H1 (cell line): Measurements from ENCODE around the gene LRRC45. TPM values are rescaled to one million over a fixed set of nuclear protein-coding genes. Genes with fewer than 3 reads are reported as not detected.

Experiments
- CTCF ChIA-PET: fragments of 300-600 bp; sonication (Branson Sonifier 250); formaldehyde crosslinking; loops from one replicate; lab custom pipeline; 2021; ENCODE audit not compliant: partially characterized antibody; lab: Charles Lee
- POLR2A ChIA-PET: fragments of 300-600 bp; sonication (Branson Sonifier 250); formaldehyde crosslinking; loops from one replicate; lab custom pipeline; 2021; ENCODE audit warnings: inconsistent platforms; ENCODE audit not compliant: partially characterized antibody; lab: Charles Lee
- DNase-seq, 2 experiments: peaks; one replicate each; pipeline versions ENCODE4 v3.0.0 to v3.0.0-alpha.2; 2010 to 2022; ENCODE audit warnings: low spot score in 2 of 2, low read depth in 1 of 2, mixed read lengths in 1 of 2
- FAIRE-seq: peaks from 2 replicates; lab custom pipeline; 2011; peaks lifted over from hg19 to GRCh38; lab: Jason Lieb, UNC
- H2AFZ ChIP-seq: 2 replicates; pipeline ENCODE4 v1.8.1; 2012; ENCODE audit warnings: low read length, inconsistent platforms
- H2AK5ac ChIP-seq: 2 replicates; pipeline ENCODE4 v1.6.1; 2013; ENCODE audit warnings: low read depth, low read length
- H2BK120ac ChIP-seq: replicated peaks from 2 replicates; pipeline ENCODE3; 2013; ENCODE audit warnings: low read depth, low read length, inconsistent platforms
- H2BK12ac ChIP-seq: 2 replicates; pipeline ENCODE4 v1.6.1; 2013; ENCODE audit warnings: low read depth, low read length
- H2BK15ac ChIP-seq: 2 replicates; pipeline ENCODE4 v1.6.1; 2013; ENCODE audit warnings: low read length
- H2BK20ac ChIP-seq: 2 replicates; pipeline ENCODE4 v1.6.1; 2013; ENCODE audit warnings: low read length
- H2BK5ac ChIP-seq: 2 replicates; pipeline ENCODE4 v1.6.1; 2013; ENCODE audit warnings: low read depth, low read length
- H3K14ac ChIP-seq: 2 replicates; pipeline ENCODE4 v1.6.1; 2013; ENCODE audit warnings: inconsistent platforms; ENCODE audit not compliant: insufficient read length
- H3K18ac ChIP-seq: 2 replicates; pipeline ENCODE4 v1.6.1; 2013; ENCODE audit warnings: low read length; ENCODE audit errors: extremely low read depth
- H3K23ac ChIP-seq: 2 replicates; pipeline ENCODE4 v1.6.1; 2013; ENCODE audit warnings: inconsistent platforms; ENCODE audit not compliant: insufficient read length
- H3K23me2 ChIP-seq: 2 replicates; pipeline ENCODE4 v1.6.1; 2013; ENCODE audit warnings: low read depth, low read length
- H3K27ac ChIP-seq: 2 replicates; pipeline ENCODE4 v1.6.1; 2011; ENCODE audit warnings: low read depth, low read length, inconsistent platforms
- H3K27me3 ChIP-seq, 4 experiments: replicated peaks in 1 of 4; 1 replicate in 1 of 4; 2 replicates in 3 of 4; pipeline versions ENCODE4 v1.6.1 to v1.8.1; 2011 to 2013; ENCODE audit warnings: low read length in 3 of 4, mild to moderate bottlenecking in 3 of 4, inconsistent platforms in 2 of 4, mixed read lengths in 2 of 4, moderate library complexity in 1 of 4; ENCODE audit not compliant: control insufficient read depth in 3 of 4, insufficient read depth in 3 of 4; ENCODE audit errors: extremely low read depth in 1 of 4
- H3K36me3 ChIP-seq, 4 experiments: 2 replicates each; pipeline versions ENCODE4 v1.6.1 to v1.8.1; 2011 to 2013; ENCODE audit warnings: mild to moderate bottlenecking in 4 of 4, low read length in 3 of 4, moderate library complexity in 2 of 4, control low read depth in 1 of 4, inconsistent platforms in 1 of 4; ENCODE audit not compliant: insufficient read depth in 4 of 4, control insufficient read depth in 2 of 4
- H3K4ac ChIP-seq: replicated peaks from 2 replicates; pipeline ENCODE3; 2013; ENCODE audit warnings: low read length, low read depth, mixed read lengths, inconsistent platforms; ENCODE audit not compliant: insufficient read length
- H3K4me1 ChIP-seq, 4 experiments: replicated peaks in 1 of 4; 1 replicate in 1 of 4; 2 replicates in 3 of 4; pipeline versions ENCODE4 v1.6.1 to v1.8.1; 2011 to 2013; ENCODE audit warnings: low read length in 3 of 4, inconsistent platforms in 2 of 4, mixed read lengths in 1 of 4; ENCODE audit not compliant: insufficient read depth in 4 of 4, control insufficient read depth in 3 of 4
- H3K4me2 ChIP-seq, 2 experiments: 2 replicates each; pipeline versions ENCODE4 v1.6.1 to v1.8.1; 2011 to 2013; ENCODE audit warnings: low read depth in 2 of 2, low read length in 2 of 2, control low read depth in 1 of 2, inconsistent platforms in 1 of 2, mild to moderate bottlenecking in 1 of 2; ENCODE audit not compliant: insufficient read depth in 1 of 2
- H3K4me3 ChIP-seq, 4 experiments: fragments of 200-600, 300-600 bp in 1 of 4; sonication (generic), shearing (Covaris generic), sonication (Bioruptor Twin) in 1 of 4; 2 replicates each; pipeline versions ENCODE4 v1.5.1 to v1.8.1; 2011 to 2016; ENCODE audit warnings: low read length in 4 of 4, low read depth in 3 of 4, control low read depth in 2 of 4, inconsistent platforms in 2 of 4, mild to moderate bottlenecking in 2 of 4, mixed read lengths in 1 of 4, moderate library complexity in 1 of 4; ENCODE audit not compliant: insufficient read depth in 2 of 4; ENCODE audit errors: extremely low read depth in 1 of 4
- H3K56ac ChIP-seq: replicated peaks from 2 replicates; pipeline ENCODE3; 2013; ENCODE audit warnings: low read depth, mild to moderate bottlenecking, mixed read lengths, low read length, inconsistent platforms; ENCODE audit not compliant: insufficient read length
- H3K79me1 ChIP-seq: 2 replicates; pipeline ENCODE4 v1.6.1; 2013; ENCODE audit warnings: low read depth, low read length, control low read depth
- H3K79me2 ChIP-seq, 2 experiments: 2 replicates each; pipeline versions ENCODE4 v1.6.1 to v1.8.1; 2012 to 2013; ENCODE audit warnings: low read length in 2 of 2, mild to moderate bottlenecking in 2 of 2, inconsistent platforms in 1 of 2; ENCODE audit not compliant: insufficient read depth in 2 of 2, control insufficient read depth in 1 of 2
- H3K9ac ChIP-seq, 4 experiments: replicated peaks in 1 of 4; 1 replicate in 1 of 4; 2 replicates in 3 of 4; pipeline versions ENCODE4 v1.6.1 to v1.8.1; 2011 to 2013; ENCODE audit warnings: low read depth in 3 of 4, low read length in 3 of 4, control low read depth in 2 of 4, mild to moderate bottlenecking in 2 of 4, moderate library complexity in 2 of 4, inconsistent platforms in 1 of 4; ENCODE audit errors: extremely low read depth in 1 of 4
- H3K9me3 ChIP-seq, 2 experiments: 2 replicates each; pipeline versions ENCODE4 v1.6.1 to v1.8.1; 2012 to 2013; ENCODE audit warnings: mild to moderate bottlenecking in 2 of 2, moderate library complexity in 2 of 2, control low read depth in 1 of 2, inconsistent platforms in 1 of 2, low read depth in 1 of 2, low read length in 1 of 2, mixed read lengths in 1 of 2; ENCODE audit not compliant: insufficient read depth in 2 of 2
- H4K20me1 ChIP-seq, 2 experiments: replicated peaks in 1 of 2; 2 replicates each; pipeline versions ENCODE3 to v1.8.1; 2011 to 2013; ENCODE audit warnings: inconsistent platforms in 2 of 2, low read length in 2 of 2, mild to moderate bottlenecking in 1 of 2; ENCODE audit not compliant: insufficient read depth in 2 of 2, control insufficient read depth in 1 of 2
- H4K5ac ChIP-seq: 2 replicates; pipeline ENCODE4 v1.6.1; 2013; ENCODE audit warnings: low read length, low read depth, mixed read lengths, inconsistent platforms; ENCODE audit not compliant: insufficient read length
- H4K8ac ChIP-seq: 2 replicates; pipeline ENCODE4 v1.8.0; 2013; ENCODE audit warnings: mild to moderate bottlenecking, moderate library complexity, low read length, inconsistent platforms; ENCODE audit not compliant: insufficient read depth; ENCODE audit errors: extremely low read depth
- H4K91ac ChIP-seq: replicated peaks from 2 replicates; pipeline ENCODE3; 2013; ENCODE audit warnings: low read length, mixed read lengths, inconsistent platforms; ENCODE audit not compliant: insufficient read length
- BACH1 ChIP-seq: IDR thresholded peaks from 2 replicates; pipeline ENCODE4 v1.6.1; 2012; ENCODE audit warnings: low read length, improper control_type of control experiment
- BCL11A ChIP-seq, 2 experiments: IDR thresholded peaks; one replicate each; pipeline ENCODE4 v1.6.1; 2011; ENCODE audit warnings: low read depth in 2 of 2, low read length in 2 of 2, mild to moderate bottlenecking in 2 of 2
- CBX5 ChIP-seq: fragments of 300-800, 300-1000 bp; sonication (generic); IDR thresholded peaks from 2 replicates; pipeline ENCODE4 v1.7.1; 2016; ENCODE audit warnings: antibody characterized with exemption, low read length, low read depth
- HDAC6 ChIP-seq: IDR thresholded peaks from one replicate; pipeline ENCODE4 v1.7.1; 2012; ENCODE audit warnings: low read depth, mild to moderate bottlenecking, inconsistent platforms, low read length, moderate library complexity
- NRF1 ChIP-seq: IDR thresholded peaks from 2 replicates; pipeline ENCODE4 v1.6.1; 2011; ENCODE audit warnings: mild to moderate bottlenecking, low read depth, low read length, improper control_type of control experiment
- POLR2A ChIP-seq, 2 experiments: IDR thresholded peaks; 1 replicate in 1 of 2; 2 replicates in 1 of 2; pipeline ENCODE4 v1.6.1; 2011; ENCODE audit warnings: low read depth in 2 of 2, low read length in 2 of 2, mild to moderate bottlenecking in 2 of 2; ENCODE audit errors: control extremely low read depth in 1 of 2
- POLR2AphosphoS5 ChIP-seq: IDR thresholded peaks from 2 replicates; pipeline ENCODE4 v1.6.1; 2011; ENCODE audit warnings: low read depth, low read length
- SAP30 ChIP-seq: fragments of 300-600 bp; sonication (generic); IDR thresholded peaks from 2 replicates; pipeline ENCODE4 v1.7.1; 2012; ENCODE audit warnings: low read length, moderate library complexity, mild to moderate bottlenecking, inconsistent platforms; ENCODE audit not compliant: insufficient read depth, insufficient replicate concordance
- SIN3A ChIP-seq, 2 experiments: IDR thresholded peaks in 1 of 2; conservative IDR thresholded peaks in 1 of 2; 2 replicates each; pipeline ENCODE4 v1.6.1; 2011 to 2012; ENCODE audit warnings: low read length in 2 of 2, improper control_type of control experiment in 1 of 2, low read depth in 1 of 2, mild to moderate bottlenecking in 1 of 2
- TEAD4 ChIP-seq: IDR thresholded peaks from 2 replicates; pipeline ENCODE4 v1.6.1; 2012; ENCODE audit warnings: low read depth, low read length, inconsistent platforms, mixed read lengths
- WGBS, 2 experiments: shearing (Covaris generic) in 1 of 2; methylation state at CpG; one replicate each; pipeline versions ENCODE4 v1.1.6 to v1.1.7; 2013 to 2015; ENCODE audit warnings: low lambda C conversion rate in 2 of 2, mixed read lengths in 2 of 2, inconsistent platforms in 1 of 2, low coverage in 1 of 2, missing lambda C conversion rate in 1 of 2; ENCODE audit not compliant: insufficient replicate concordance in 2 of 2, insufficient coverage in 1 of 2, insufficient read length in 1 of 2; ENCODE audit errors: extremely low coverage in 1 of 2, missing lambda C conversion rate in 1 of 2; 5-methylcytosine and 5-hydroxymethylcytosine counted together
- polyA plus RNA-seq, 7 experiments: library from polyadenylated mRNA; depleted of rRNA in 3 of 7; stranded (reverse) in 5 of 7; unstranded in 2 of 7; fragments of >200 nt in 5 of 7; fragments of 200-250 nt in 2 of 7; gene quantifications; 1 replicate in 5 of 7; 2 replicates in 1 of 7; 4 replicates in 1 of 7; pipeline versions ENCODE4 v1.2.1 to v1.2.3, GENCODE V29; 2011 to 2013; ENCODE audit warnings: missing spikeins in 2 of 7, mixed read lengths in 2 of 7
- total RNA-seq: library from RNA; stranded (reverse); fragmentation: NEBNext Ultra II Directional; extraction: Animal tissue kit (Norgen Biotek cat#: 25700); gene quantifications from 2 replicates; pipeline ENCODE4 v1.2.1, GENCODE V29; 2021

The LRRC45 gene
- total and polyA plus RNA-seq, 2 of the 8 experiments (the other 6 are each of a cell fraction or from before 2014, with no cell fraction given) = 11.5 to 29.0 TPM

DNA sequence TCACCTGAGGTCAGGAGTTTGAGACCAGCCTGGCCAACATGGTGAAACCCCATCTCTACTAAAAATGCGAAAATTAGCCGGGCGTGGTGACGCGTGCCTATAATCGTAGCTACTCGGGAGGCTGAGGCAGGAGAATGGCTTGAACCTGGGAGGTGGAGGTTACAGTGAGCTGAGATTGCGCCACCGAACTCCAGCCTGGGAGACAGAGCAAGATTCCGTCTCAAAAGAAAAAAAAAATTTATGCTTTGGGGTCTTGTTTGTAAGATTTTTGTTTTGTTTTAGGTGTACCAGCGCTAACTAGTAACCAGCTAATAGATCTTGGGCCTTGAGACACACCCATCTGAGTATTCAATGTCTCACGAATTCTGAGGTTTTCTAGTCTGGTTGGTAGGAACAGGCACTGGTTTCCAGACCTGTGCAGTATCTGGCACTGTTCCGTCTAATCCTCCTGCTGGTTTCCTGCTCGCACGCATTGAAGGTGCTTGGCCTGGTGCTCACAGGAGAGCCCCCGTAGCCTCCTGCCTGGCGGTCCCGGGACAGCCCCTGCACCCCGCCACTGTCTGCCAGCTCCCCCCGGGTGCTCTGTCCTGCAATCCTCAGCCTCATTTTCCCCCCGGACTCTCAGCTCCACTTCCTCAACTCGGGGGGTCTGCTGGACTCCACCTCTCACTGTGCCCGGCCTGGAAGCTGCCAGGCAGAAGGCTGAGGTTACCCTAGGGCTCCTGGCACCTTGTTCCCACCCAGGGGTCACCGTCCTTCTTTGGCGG lies 53.1 kb downstream of the LRRC45 start:
- TF ChIP-seq CBX5 (no peak), POLR2AphosphoS5 (peak; percentile 62), POLR2A (IDR thresholded peaks at IDR 0.05; ENCODE audit: control extremely low read depth in 1 of 2, low read depth in 2 of 2, low read length in 2 of 2) (peak; percentile 2 to 3; a peak in 1 of 3 replicates), SIN3A (conservative IDR thresholded peaks at IDR 0.05 in 1 of 2, IDR thresholded peaks at IDR 0.05 in 1 of 2; ENCODE audit: low read depth in 1 of 2, low read length in 2 of 2) (no peak), SAP30 (no peak), HDAC6 (no peak), BACH1 (no peak), TEAD4 (no peak), BCL11A (IDR thresholded peaks at IDR 0.05; ENCODE audit: low read depth in 2 of 2, low read length in 2 of 2) (no peak), NRF1 (no peak)
- H3K27me3 ChIP-seq = no peaks in the 10 kb centered on the region; a peak in 1 of 7 replicates
- H3K4ac ChIP-seq = no peak overlapping the region
- H4K91ac ChIP-seq = no peak overlapping the region
- H4K8ac ChIP-seq = peak overlapping the region; percentile 57; the same call in 1 of the 2 replicates
- H3K23ac ChIP-seq = no peak overlapping the region
- H2BK12ac ChIP-seq = no peak overlapping the region
- H3K9ac ChIP-seq = no peak overlapping the region
- H3K4me3 ChIP-seq = no peak overlapping the region
- no peaks in the 10 kb centered on the region for H3K23me2 ChIP-seq
- H2BK20ac ChIP-seq = no peak overlapping the region
- CTCF ChIA-PET = interaction anchor here (0.9 to 2.7 kb wide), 9 partner anchors 11 to 206 kb away, joined by 3 to 16 read pairs (median 3); partner anchors contain the start of gene FASN
- no peaks in the 10 kb centered on the region for H3K4me1 ChIP-seq
- H3K18ac ChIP-seq = no peak overlapping the region
- no peaks in the 10 kb centered on the region for H3K9me3 ChIP-seq
- H4K20me1 ChIP-seq = peaks cover 13 to 19% of the 10 kb centered on the region in 2 experiments
- H2BK120ac ChIP-seq = no peak overlapping the region
- H3K4me2 ChIP-seq = no peak overlapping the region
- no peak overlapping the region for H2AFZ ChIP-seq
- peaks cover 5% of the 10 kb centered on the region for H3K79me1 ChIP-seq
- no peak overlapping the region for H3K14ac ChIP-seq
- POLR2A ChIA-PET = interaction anchor here (0.7 to 12.5 kb wide), 15 partner anchors 8 to 210 kb away, joined by 3 to 105 read pairs (median 7); partner anchors contain the start of genes DUS1L, FASN, GPS1 and RAC3
- H3K79me2 ChIP-seq = no peaks in the 10 kb centered on the region
- 89% methylated on average over 25 of the region's 25 CpGs; no CpG with 5 or more reads in 1 of the 2 experiments for WGBS, 2 experiments
- H2BK5ac ChIP-seq = no peak overlapping the region
- no peak overlapping the region for H4K5ac ChIP-seq
- no peak overlapping the region for H2AK5ac ChIP-seq
- H3K36me3 ChIP-seq = peaks cover 18 to 35% (median 24%) of the 10 kb centered on the region in 4 experiments
- FAIRE-seq (no peak), DNase-seq (no peak)
- H3K27ac ChIP-seq = no peak overlapping the region
- H2BK15ac ChIP-seq = no peak overlapping the region
- H3K56ac ChIP-seq = no peak overlapping the region
